HG02938 (cell line): ENCODE results near the gene RASEF.
A peak's percentile ranks its signal among the peaks of the same experiment; 100 is the strongest.

Experiments used
- ATAC-seq: cut with Tn5 transposase; IDR thresholded peaks from one replicate; pipeline ENCODE4 v1.9.1; 2021; ENCODE audit warnings: mild to moderate bottlenecking, moderate library complexity; ENCODE audit not compliant: unreplicated experiment

RASEF gene

DNA sequence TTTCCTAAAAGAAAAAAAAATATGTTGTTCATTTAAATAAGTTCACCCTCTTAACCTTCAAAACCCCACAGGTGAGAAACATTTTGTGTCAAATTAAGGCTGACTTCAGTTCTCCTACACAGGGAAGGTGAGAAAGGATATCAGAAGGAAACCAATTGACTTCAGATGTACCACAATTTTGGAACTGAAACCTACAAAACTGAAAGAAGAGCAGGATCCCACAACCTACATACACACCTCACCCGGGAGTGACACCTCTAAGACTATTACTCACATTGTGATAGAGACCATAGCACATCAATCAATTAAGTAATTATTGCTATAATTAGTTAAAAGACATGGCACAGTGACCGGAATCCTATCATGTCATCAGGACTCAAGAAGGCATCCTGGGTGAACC, 47.0 kb downstream of the RASEF start:
- no peak for ATAC-seq

- no peak for ATAC-seq
Observed at GRCh38 chr9:83013867-83014605, 48.9 kb downstream of the RASEF start.

GRCh38 chr9:83012922-83013838, 49.8 kb downstream of the RASEF start:
- ATAC-seq, result no peak

DNA sequence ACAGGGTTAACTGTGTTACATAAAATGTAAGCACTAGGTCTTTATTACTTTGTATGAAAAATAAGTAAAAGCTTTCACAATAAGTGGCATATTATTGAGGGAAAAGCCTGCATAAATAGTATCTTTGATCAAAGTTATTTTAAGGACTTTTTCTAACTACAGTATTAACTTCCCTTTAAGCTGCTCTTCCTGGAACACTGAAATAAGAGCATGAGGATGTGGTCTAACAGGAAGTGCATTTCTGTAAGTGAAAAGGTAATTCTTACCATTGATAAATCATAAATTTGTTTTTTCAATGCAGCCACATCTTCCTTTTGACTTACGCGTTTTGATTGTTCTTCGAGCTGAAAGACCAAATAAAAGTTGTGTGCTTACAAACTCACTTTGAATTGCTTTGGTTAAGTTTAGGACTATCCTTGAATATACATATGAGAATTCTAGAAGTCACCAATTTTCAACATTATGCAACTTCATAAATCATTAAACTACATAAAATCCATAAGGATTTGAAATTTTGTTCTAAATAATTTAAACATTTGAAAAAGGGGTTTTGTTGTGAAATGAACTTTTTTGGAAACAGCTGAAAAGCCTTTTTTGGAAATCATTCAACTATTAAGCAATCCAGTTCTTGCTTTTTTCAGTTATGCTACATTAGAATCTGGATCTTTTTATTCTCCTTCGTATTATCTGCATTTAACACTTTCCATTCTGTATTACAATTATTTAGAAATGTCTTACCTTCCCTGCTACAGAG, 50.6 kb downstream of the RASEF start:
- no peak for ATAC-seq

- no peak for ATAC-seq
Observed at GRCh38 chr9:83011611-83012010, 51.3 kb downstream of the RASEF start.

GRCh38 chr9:83007521-83008300, 55.2 kb downstream of the RASEF start:
- ATAC-seq, result no peak

DNA sequence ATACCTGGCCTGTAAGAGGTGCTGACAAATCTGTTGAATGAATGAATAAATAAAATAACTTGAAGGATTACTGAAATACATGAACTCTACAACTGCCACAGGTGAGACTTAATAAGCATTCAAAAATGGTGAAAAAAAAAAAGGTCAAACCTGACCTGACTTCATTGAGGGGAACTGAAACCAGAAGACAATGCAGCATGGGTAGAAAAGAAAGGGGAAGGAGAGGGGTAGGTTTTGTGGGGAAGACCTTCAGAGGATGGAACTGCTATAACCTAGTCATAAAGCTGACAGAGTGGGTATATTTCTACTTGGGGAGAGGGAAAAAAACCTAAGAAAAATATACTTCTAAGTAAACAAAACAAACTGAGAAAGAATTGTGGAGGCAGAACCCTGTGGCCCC, 56.6 kb downstream of the RASEF start:
- peak; percentile 62 for ATAC-seq

GRCh38 chr9:83005963-83006362, 57.0 kb downstream of the RASEF start:
- ATAC-seq, result no peak

GRCh38 chr9:83005361-83005760, 57.6 kb downstream of the RASEF start:
- ATAC-seq, result no peak

GRCh38 chr9:83002329-83002728, 60.6 kb downstream of the RASEF start:
- no peak for ATAC-seq

DNA sequence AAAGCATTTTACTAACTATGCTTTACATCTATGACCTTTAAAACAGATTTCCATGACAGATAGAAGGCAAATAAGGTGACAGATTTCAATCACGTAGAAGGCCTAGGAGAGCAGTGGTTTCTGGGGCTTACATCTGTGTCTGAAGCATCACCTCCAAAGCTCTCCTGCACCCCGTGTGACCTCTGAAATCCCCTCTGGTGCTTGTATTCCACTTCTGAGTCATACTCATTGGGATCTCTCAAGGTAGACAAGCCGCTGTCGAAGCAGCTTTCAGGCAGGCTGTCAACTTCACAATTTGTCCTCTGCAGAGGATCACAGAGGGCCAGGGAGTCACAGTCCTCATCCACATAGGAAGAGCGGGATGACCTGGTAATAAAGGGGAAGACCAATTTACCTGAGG, 62.2 kb downstream of the RASEF start:
- ATAC-seq, result no peak

DNA sequence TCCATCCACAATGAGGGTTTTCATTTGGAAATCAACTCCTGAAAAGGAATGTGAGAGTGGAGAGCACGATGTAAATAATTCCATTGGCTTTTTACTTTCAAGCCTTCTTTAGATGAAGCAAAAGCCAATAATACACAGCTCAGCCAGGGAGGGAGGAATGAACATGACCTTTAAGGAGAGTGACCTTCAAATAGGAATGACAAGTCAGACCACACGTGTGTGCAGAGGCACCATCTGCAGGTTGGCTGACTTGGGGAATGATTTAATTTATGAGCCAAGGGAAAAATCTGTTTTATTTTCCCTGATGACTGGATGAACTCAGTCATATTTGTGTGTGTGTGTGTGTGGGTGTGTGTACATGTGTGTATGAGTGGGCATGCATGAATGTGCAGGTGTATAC, 64.5 kb downstream of the RASEF start:
- ATAC-seq, result no peak

- no peak for ATAC-seq
Observed at GRCh38 chr9:82997476-82998140, 65.3 kb downstream of the RASEF start.

DNA sequence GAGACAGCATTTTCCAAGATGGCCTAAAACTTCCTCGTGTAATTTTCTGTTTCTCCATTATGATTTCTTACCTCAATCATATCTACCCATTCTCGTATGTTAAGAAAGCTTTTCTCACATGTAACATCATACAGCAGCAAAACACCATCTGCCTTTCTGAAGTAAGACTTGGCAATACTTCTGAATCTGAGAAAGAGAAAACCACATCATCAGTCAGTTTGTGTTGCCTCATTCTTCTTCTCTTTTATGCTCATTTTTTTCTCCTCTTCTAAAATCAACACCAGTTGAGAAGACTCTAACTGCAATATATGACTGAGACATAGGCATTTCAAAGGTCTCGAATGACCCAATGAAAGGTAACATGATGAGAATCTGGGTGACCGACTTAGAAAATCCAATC, 66.0 kb downstream of the RASEF start:
- ATAC-seq, result no peak

DNA sequence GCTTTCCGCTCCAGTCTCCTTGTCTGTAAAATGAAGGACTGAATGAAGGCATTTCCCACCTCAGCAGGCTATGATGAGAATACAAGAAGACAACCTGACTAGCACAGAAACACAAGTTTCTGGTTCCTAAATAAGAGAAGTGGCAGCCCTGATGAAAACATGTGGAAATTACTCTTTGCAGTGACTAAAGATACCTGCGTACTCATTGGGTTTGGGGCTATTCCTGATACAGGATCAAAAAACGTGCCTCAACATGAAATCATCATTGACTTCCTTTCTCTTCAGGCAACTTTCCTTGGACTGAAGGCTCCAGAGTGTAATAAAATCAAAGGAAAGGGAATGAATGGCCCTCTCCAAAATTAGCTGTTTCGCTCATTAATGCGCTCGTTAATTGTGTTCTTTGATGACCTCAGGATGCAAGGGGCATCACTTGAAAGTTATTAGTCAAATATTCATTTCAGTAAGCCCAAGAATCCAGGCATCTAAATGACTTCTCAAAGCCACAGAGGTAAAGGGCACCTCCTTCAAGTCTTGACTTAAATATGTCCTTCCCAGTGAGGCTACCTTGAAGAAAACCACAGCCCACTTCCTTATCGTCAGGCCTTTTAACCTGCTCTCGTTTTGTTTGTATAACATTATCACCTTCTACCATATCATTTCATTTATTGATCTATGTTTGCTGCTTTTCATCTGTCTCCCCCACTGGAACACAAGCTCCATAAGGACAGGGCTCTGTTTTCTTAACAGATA, 68.9 kb downstream of the RASEF start:
- ATAC-seq, result no peak

GRCh38 chr9:82991671-82992070, 71.3 kb downstream of the RASEF start:
- ATAC-seq, result no peak

GRCh38 chr9:82989929-82990328, 73.0 kb downstream of the RASEF start:
- ATAC-seq, result no peak

GRCh38 chr9:82988488-82988887, 74.5 kb downstream of the RASEF start:
- no peak for ATAC-seq
